HG03565 (cell line): ENCODE results near the gene HLTF.
"Not testable (repeated sequence)": the region's sequence is repeated elsewhere in the genome, so short reads cannot be mapped to it uniquely, and the experiment has no call there.

Experiments
- ATAC-seq: cut with Tn5 transposase; IDR thresholded peaks from one replicate; pipeline ENCODE4 v1.9.1; 2021; ENCODE audit warnings: mild to moderate bottlenecking, moderate library complexity; ENCODE audit not compliant: unreplicated experiment

The HLTF gene

GRCh38 chr3:149086232-149086988, at the start of gene HLTF:
Gene HLTF, minus strand, starts transcription at chr3:149086533. Its CDS starts 197 bp downstream, at chr3:149086336.
- ATAC-seq = peak; percentile 98

GRCh38 chr3:149134575-149134974, 48.2 kb upstream of the HLTF start:
- ATAC-seq = no peak

GRCh38 chr3:149131589-149131988, 45.3 kb upstream of the HLTF start:
- ATAC-seq = no peak

- ATAC-seq = peak; percentile 94
Observed at GRCh38 chr3:149129326-149130205, 43.2 kb upstream of the HLTF start, which contains the start of gene HPS3. Gene HPS3, plus strand, starts transcription at chr3:149129638. Its CDS starts 86 bp downstream, at chr3:149129724.

- no peak for ATAC-seq
Observed at GRCh38 chr3:149128821-149129220, 42.5 kb upstream of the HLTF start.

GRCh38 chr3:149122721-149123578, 36.6 kb upstream of the HLTF start:
- no peak for ATAC-seq

GRCh38 chr3:149120051-149120972, 34.0 kb upstream of the HLTF start:
- ATAC-seq = peak; percentile 75

- no peak for ATAC-seq
Observed at GRCh38 chr3:149119466-149119865, 33.1 kb upstream of the HLTF start.

- ATAC-seq = no peak
Observed at GRCh38 chr3:149118724-149119123, 32.4 kb upstream of the HLTF start.

GRCh38 chr3:149115114-149115513, 28.8 kb upstream of the HLTF start:
- no peak for ATAC-seq

GRCh38 chr3:149114458-149114857, 28.1 kb upstream of the HLTF start:
- no peak for ATAC-seq

- no peak for ATAC-seq
Observed at GRCh38 chr3:149104484-149104883, 18.2 kb upstream of the HLTF start.

- no peak for ATAC-seq
Observed at GRCh38 chr3:149101641-149102040, 15.3 kb upstream of the HLTF start.

- ATAC-seq = no peak
Observed at GRCh38 chr3:149101154-149101553, 14.8 kb upstream of the HLTF start.

GRCh38 chr3:149097987-149098386, 11.7 kb upstream of the HLTF start:
- not testable (repeated sequence) for ATAC-seq

GRCh38 chr3:149095487-149095886, 9.2 kb upstream of the HLTF start:
- ATAC-seq = peak; percentile 85

GRCh38 chr3:149091983-149092382, 5.7 kb upstream of the HLTF start:
- no peak for ATAC-seq

- peak; percentile 20 for ATAC-seq
Observed at GRCh38 chr3:149090907-149091306, 4.6 kb upstream of the HLTF start.

GRCh38 chr3:149090461-149090860, 4.1 kb upstream of the HLTF start:
- no peak for ATAC-seq

- ATAC-seq = no peak
Observed at GRCh38 chr3:149089395-149089794, 3.1 kb upstream of the HLTF start.
